Activated CD8-positive, alpha-beta memory T cell treated with anti-CD3 and anti-CD28 coated beads, Interleukin-2, amount 50 U/mL, for 48 hours (primary cell): ENCODE results near the gene ZNF845.
"Not testable (repeated sequence)": the region's sequence is repeated elsewhere in the genome, so short reads cannot be mapped to it uniquely, and the experiment has no call there.

Source experiments
- DNase-seq: peaks from one replicate; pipeline ENCODE4 v3.0.0-alpha.2; 2020

ZNF845 gene

DNA sequence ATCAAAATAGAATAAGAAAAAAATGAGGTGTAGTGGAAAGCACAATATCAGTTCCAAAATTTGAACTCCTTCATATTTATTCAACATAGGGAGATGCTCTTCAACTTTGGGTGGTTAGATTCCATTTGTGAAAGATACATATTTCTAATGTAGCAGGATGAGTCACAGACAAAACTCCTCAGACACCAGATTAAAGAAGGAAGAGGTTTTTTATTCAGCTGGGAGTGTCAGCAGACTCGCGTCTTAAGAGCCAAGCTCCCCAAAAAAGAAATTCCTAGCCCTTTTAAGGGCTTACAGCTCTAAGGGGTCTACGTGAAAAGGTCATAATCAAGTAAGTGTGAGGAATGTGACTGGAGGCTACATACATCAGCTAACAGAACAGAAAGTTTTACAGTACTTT is 54.6 kb downstream of the ZNF845 start:
- DNase-seq = no peak

DNA sequence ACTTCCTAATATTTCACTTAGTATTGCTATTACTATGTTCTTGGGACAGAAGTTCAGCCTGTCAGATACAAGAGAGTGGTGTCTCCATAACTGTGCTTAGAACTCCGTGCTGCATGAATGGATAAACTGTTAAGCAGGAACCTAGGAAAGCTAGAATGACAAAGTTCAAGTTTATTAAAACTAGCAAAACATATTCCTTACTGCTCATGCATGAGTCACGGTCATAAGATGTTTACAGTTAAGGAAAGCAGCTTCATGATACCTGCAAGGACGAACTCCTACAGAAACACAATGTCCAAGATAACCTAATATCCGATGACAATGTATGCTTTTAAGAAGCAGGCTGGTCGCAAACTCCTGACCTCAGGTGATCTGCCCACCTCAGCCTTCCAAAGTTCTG is 55.4 kb downstream of the ZNF845 start:
- DNase-seq = no peak

DNA sequence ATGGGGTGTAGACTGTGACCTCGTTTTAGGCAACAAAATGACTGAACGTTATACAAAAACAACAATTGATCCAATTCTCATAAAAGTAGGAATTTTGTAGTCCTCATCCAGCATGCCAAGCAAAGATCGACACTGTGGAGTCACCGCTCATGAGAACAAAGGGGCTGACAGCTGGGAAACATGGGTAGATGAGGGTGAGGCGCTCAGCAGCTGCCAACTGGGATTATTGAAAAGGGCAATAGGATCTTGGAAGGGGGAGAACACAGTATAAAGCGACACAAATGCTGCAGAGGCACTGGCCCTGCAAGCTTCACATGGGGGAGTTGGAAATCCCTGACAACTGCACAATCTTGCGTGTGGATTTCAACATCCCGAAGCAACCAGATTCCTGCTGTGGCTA is 56.0 kb downstream of the ZNF845 start:
- DNase-seq = no peak

DNA sequence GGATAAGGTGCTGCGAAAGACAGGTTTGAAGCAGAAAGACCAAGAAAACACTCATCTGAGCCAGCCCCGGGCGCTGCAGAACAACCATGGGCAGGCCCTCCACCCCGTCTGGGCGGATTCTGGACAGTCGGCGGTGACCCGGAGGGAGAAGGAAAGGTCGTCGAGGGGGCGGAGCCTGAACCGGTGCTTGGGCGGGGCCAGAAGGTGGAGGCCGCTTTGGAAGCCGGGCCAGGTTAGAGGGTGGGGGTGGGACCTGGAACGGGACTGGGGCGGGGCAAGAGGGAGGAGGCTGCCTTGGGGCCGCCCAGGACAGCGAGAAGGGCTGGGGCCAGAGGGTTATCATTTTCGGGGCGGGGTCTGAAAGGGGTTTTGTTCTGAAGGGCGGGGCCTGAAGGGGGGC is 56.4 kb downstream of the ZNF845 start:
- DNase-seq = no peak

DNA sequence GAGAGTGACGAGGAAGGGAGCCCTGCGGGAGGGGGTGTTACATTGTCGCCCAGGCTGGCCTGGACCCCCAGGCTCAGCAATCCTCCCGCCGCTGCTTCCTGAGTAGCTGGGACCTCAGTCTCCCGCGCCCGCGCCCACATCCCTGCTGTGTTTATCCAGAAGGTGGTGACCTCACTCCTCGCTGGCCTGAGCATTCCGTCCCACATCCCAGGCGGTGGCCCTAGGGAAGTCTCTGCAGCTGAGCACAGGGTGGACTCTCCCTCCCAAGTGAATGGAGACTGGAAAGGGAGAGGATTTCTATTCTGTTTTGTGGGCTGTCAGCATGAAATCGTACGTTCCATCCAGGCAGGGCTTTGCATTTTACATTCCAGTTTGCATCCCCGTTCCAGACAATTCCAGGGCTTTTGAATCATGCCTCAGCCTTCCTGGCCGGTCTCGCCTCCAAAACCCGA is 61.0 kb downstream of the ZNF845 start:
- DNase-seq = no peak

DNA sequence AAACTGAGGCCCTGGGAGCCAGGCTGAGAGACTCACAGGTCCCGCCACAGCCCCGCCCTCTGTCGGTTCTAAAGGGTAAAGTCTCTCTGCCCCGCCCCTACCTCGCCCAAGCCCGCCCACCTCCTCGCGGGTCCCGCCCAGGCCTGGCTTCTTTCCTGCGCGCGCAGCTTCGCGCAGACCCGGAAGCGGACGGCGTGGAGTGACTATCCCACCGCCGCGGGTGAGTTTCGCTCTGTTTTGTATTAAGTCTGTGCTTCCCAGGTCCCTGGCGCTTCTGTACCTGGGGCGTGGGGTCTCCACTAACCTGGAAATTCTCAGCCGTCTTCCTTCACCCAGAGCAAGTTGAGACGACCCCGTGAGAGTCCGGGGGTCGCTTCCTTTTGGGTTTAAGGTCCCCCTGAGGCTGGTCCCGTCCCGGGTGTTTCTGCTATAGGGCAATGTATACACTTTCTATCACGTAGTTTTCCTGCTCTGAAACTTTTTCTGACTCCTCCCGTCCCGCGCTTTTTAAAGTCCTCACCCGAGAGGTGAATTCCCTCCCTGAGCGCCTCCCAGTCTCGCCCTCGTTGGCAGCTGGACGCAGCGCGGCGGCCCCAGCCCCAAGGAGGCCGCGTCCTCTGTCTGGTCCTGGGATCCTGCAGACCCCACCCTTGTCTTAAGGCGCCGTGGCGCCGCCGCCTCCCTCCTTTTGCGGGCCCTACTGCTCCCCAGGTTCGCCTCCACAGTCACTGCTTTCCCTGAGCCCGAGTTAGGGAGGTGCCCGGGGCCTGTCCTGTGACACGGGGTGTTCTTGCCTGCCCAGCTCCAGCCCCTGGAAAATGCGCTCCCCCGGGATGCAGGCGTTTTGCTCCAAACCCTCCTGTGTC is 61.7 kb downstream of the ZNF845 start, which contains the start of gene ZNF765:
ZNF765 (plus strand) TSS at position 176 of the 866 bp plus-strand sequence. CDS start 2,867 bp downstream, outside the sequence.
- peak; percentile 98 for DNase-seq

DNA sequence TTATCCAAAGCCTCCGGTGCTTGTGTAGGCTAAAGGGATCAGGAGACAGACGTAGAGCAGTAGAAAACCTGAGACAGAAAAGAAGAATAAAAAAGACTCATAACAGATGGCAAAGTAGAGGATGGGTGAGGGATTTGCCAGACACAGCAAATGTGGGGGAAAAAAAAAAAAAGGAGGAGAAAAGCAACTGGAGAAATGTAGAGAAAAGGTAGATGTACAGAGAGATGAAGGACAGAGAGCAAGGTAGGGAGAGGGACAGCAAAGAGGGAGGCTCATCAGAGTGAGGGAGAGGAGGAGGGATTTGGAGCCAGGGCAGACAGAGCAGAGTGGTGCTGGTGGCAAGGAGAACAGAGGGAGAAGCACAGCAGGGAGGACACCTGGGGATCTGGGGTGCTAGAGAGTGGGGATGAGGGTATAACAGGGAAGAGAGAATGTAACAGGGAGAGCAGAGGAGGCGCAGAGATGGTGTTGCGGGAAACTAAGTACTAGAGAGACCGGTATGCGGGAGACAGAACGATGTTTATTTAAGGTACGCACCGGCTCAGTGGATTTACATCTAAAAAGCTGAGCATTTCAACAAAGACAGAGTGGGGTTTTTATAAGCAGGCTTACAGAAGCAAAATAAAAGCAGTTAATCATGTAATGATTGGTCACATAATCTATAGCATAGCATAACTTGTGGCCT is 62.4 kb downstream of the ZNF845 start:
- DNase-seq = not testable (repeated sequence)

DNA sequence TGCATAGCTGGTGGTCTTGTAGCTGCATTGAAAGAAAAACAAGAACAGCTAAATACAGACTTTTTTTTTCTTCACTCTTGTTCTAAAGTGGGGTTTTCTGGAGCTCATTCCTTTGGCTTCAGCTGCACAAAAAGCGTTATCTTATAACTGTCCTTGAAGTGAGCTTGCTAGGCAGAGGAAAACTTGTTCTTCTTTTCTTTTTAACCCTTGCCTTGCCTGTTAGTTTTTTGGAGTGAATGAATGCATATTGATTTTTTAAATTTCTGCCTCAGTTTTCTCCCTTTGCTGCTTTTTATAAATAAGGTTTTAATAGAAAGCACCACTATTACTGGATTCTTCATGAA is 62.9 kb downstream of the ZNF845 start:
- no peak for DNase-seq

DNA sequence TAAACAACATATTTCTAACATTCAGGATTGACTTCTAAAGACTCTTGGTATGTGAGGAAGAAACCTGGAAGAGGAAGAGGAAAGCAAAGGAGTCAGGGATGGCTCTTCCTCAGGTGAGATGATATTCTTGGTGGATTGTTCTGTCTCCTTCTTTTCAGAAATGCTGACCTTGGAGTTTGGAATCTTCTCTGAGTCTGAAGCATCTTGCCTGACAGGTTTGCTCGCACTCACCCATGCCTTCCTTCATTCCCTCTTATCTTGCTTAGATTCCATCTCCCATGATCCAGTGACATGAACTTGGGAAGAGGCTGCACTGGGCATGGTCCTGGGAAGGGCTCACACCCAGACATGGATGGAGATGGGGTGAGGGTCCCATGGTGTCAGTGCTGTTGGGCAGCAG is 64.4 kb downstream of the ZNF845 start:
- not testable (repeated sequence) for DNase-seq
